ENCODE measurements around the gene CDK5RAP2.

Gene CDK5RAP2

DNA sequence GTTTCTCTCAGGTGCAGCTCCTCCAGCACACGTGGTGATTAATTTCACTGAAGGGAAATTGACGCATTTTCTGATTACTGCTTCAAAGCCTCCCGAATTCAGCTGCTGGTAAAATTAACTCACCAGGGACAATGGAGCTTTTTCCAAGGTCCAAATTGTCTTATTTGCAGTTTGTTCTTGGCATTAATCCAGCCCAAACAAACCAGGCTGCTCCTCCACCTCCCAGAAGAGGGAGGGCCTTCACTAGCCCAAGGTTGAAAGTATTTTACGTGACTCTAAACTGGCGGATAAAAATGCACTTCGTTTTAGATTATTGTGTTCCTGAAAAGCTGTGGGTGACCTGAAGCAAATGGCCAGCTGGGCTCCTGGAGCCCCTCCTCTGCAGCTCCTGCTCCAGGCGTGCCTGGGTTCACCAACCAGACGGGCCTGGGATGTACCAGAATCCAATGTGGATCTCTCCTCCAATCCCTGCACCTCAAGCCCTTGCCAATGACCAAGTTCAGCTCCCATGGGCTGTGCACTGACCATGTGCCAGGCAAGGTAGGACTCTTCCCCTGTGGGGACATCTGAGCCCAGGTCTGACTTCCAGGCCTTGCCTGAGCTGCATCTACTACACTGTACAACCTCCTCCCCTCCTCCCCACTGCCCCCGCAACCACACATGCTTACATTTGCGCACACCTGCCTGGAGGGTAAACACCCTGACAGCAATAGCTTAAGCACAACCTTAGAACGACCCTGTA is 193.4 kb downstream of the CDK5RAP2 start:
- in situ Hi-C loops (cut with HindIII; ENCODE audit: low sequenced_read_pairs): no loop called here

- in situ Hi-C loops (cut with HindIII; ENCODE audit: low sequenced_read_pairs): no loop called here
These were observed 194.2 kb downstream of the CDK5RAP2 start for GRCh38 chr9:120385606-120386389.

DNA sequence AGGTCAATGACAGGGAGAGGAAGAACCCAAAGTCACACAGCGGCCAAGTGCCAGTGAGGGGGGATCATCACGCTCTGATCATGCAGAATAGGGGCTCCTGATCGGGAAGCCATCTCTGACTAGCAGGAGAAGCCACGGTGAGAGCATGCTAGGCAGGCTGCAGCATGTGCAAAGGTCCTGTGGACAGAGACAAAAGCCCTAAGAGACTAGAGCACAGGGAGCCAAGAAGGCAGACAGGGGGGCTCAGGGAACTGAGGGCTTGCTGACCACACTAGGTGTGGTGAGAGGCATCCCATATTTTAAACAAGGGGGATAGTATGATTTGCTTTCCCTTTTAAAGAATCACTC is 195.1 kb downstream of the CDK5RAP2 start:
- in situ Hi-C loops (cut with HindIII; ENCODE audit: low sequenced_read_pairs): no loop called here

DNA sequence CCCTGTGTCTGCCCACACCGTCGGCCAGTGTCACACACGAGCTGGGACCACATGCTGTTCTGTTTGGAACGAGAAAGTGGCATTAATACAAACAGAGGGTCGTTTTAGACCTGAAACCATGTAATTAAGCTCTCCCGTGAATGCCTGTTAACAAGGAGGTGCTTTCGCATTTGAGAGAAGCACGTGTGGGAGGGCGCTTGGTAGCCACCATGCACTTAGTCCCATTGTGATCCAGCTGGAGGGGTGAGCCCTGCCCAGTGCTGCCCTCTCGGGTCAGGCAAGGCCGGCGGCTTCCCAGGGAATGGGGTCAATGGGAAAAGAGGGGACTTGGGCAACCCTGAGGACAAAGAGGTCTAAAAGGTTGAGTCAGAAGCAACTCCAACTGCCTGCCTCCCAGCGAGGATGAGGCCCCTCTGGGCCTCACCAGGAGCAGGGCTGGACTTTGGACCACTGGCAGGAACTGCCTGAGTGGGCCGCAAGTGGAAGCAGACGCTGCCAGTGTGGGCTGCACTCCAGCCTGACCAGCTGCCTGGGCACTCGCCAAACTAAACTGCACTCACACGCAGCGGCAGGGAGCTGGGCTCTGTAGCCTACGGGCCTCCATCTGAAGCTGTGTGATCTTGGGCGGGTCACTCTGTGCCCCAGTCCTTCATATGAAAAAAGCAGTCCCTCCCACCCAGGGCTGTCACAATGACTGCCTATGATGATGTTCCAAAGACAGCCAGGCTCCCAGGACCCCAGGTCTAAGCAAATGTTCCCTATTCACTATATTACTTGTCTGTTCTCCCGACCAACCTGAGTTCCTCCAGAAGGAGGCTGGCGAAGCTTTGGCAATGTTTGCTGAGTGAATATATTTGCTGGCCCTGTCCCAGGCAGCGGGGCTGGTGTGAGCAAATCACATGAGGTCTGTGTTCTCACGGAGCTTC is 195.7 kb downstream of the CDK5RAP2 start:
- in situ Hi-C loops (cut with HindIII; ENCODE audit: low sequenced_read_pairs): no loop called here

DNA sequence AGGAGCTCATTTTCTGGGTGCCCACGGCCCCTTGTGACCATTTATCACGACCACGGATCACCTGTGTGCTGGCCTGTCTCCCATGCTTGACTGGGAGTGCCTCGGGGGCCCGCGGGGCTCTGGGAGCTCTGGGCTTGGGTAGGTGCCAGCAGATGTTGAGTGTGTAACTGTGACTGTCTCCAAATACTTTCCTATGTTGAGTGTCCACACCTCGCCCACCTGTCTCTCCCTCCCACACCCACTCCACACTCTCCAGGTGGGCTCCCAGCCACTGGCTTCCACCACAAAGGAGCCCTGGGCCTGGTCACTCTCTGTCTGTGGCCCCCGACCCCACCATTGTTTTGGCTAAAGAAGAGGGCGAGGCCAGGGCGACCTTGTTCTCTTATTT is 196.4 kb downstream of the CDK5RAP2 start:
- in situ Hi-C loops (cut with HindIII; ENCODE audit: low sequenced_read_pairs): no loop called here

- in situ Hi-C loops (cut with HindIII; ENCODE audit: low sequenced_read_pairs): no loop called here
These were observed 197.5 kb downstream of the CDK5RAP2 start for GRCh38 chr9:120382453-120382852.

DNA sequence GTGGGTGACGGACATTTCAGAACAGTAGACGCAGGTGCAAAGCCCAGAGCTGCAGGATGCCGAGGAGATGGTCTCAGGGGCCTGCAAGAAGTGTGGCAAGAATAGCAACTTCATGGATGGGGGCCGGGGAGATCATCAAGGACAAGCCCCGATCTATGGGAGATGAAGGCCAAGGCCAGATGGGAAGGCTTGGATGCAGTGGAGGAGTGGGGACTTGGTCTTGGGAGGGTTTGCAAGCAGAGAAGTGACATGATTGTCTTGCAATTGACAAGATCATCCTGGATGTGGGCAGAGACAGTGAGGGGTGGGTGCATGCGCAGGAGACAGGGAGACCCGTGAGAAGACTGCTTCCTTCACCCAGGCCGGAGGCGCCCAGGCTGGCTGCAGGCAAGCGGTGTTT is 198.1 kb downstream of the CDK5RAP2 start:
- in situ Hi-C loops (cut with HindIII; ENCODE audit: low sequenced_read_pairs): no loop called here

GRCh38 chr9:120379611-120380010 is 200.4 kb downstream of the CDK5RAP2 start:
- in situ Hi-C loops (cut with HindIII; ENCODE audit: low sequenced_read_pairs): no loop called here

DNA sequence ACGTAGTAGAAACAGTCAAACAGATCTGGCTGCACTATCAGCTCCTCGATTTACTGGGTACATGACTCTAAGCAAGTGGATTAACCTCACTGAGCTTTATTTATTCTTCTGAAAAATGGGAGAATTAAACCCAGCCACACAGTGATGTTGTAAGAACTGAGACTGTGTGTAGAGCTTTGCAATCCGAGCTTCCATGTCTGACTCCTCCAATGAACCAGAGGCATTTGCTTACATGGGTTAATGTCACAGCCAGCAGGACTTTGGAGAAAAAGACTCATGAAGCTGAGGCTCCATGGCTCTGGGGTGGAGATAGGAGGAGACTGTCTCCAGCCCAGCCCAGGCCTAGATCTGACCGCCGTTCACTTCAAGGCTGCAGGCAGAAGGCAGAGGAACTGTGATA is 201.3 kb downstream of the CDK5RAP2 start:
- in situ Hi-C loops (cut with HindIII; ENCODE audit: low sequenced_read_pairs): no loop called here

- in situ Hi-C loops (cut with HindIII; ENCODE audit: low sequenced_read_pairs): no loop called here
These were observed 202.5 kb downstream of the CDK5RAP2 start for GRCh38 chr9:120377268-120378159.

DNA sequence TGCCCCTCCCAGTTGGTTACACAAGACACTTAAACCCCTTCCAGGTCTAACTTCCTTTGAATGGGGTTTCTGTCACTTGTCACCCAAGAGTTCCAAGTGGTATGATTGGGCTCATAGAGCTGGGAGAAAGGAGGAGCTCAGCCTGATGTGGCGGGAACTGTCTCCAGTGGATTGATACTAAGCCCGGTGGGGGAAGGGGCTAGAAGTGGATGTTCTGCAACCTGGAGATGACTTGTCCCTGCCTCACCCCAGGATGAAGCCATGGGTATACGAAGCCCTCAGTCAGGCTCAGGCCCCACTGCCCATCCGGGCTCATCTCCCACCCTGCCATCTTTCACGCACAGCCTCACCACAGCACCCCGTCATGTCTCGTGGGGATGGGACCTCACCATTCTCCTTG is 203.9 kb downstream of the CDK5RAP2 start:
- in situ Hi-C loops (cut with HindIII; ENCODE audit: low sequenced_read_pairs): no loop called here

DNA sequence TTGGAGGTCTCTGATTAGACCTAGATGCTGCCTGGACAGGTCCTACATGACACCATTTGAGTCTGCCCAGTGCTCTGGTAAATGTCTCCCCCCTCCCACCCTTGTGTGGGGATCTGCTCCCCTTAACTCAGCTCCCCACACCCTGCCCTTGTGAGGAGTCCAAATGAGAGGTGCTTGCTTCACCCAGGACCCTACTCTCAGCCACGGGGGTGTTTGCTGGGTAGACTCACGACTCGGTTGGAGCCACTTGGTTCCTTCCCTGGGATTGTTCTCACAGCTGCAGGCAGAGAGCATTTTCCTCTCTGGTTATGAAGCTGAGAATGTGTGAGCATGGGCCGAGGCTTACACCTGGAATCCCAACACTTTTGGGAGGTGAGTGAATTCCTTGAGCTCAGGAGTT is 204.7 kb downstream of the CDK5RAP2 start:
- in situ Hi-C loops (cut with HindIII; ENCODE audit: low sequenced_read_pairs): no loop called here

- in situ Hi-C loops (cut with HindIII; ENCODE audit: low sequenced_read_pairs): no loop called here
These were observed 205.2 kb downstream of the CDK5RAP2 start for GRCh38 chr9:120374817-120375216.

DNA sequence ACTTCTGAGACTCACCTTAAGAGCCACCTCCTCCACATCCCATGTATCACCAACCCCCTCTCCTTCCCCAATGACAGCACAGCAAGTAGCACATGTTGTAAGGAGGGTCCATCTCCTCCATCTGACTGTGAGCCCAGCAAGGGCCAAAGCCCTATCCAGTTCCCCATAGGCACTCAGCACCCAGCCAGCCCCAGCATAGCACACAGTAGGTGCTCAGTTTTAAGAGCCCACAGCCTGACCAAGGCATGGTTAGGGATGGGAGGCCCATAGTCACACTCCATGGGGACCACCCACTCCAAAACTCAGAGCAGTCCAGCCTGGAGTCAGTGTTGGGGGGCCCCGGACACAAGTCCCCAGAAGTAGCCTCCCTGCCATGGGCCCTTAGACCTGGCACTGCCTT is 205.7 kb downstream of the CDK5RAP2 start:
- in situ Hi-C loops (cut with HindIII; ENCODE audit: low sequenced_read_pairs): no loop called here

DNA sequence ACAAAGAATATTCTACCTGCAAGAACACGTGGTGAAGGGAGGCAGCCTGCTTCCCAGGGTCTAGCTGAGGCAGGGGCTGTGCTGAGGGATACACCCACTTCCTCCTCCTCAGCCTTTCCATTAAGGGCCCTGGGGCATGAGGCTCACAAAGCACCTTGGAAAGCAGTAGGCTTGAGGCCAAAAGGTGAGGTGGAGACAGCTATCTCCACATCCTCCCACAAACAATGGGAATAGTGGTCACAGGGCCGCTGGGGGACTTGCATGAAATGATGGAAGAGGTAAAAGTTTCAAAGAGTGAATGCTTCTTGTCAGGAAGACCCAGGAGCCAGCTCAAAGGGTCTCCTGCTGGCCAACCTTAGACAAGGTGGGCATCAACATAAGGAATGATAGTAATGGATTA is 207.9 kb downstream of the CDK5RAP2 start:
- in situ Hi-C loops (cut with HindIII; ENCODE audit: low sequenced_read_pairs): no loop called here

- in situ Hi-C loops (cut with HindIII; ENCODE audit: low sequenced_read_pairs): no loop called here
These were observed 210.3 kb downstream of the CDK5RAP2 start for GRCh38 chr9:120369608-120370220.

- in situ Hi-C loops (cut with HindIII; ENCODE audit: low sequenced_read_pairs): no loop called here
These were observed 211.2 kb downstream of the CDK5RAP2 start for GRCh38 chr9:120368799-120369198.

DNA sequence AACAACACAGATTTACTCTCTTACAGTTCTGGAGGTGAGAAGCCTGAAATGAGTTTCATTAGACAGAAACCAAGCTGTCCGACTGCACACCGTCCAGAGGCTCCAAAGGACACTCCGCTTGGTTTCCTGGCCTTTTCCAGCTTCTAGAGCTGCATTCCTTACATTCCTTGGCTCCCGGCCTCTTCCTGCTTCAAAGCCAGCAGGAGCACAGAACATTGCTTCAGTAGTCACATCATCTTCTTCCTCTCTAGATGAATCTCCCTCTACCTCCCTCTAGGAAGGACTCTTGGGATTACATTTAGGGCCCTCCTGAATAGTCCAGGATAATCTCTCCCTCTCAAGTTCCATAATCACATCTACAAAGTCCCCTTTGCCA is 213.3 kb downstream of the CDK5RAP2 start:
- in situ Hi-C loops (cut with HindIII; ENCODE audit: low sequenced_read_pairs): no loop called here

GRCh38 chr9:120365386-120365785 is 214.6 kb downstream of the CDK5RAP2 start:
- in situ Hi-C loops (cut with HindIII; ENCODE audit: low sequenced_read_pairs): no loop called here

GRCh38 chr9:120363697-120364096 is 216.3 kb downstream of the CDK5RAP2 start:
- in situ Hi-C loops (cut with HindIII; ENCODE audit: low sequenced_read_pairs): no loop called here
